SU-DHL-6 (cell line): Measurements from ENCODE around the gene VWC2L.

ENCODE experiments used
- H2AFZ ChIP-seq: fragments of 200-600 bp; sonication (generic); 2 replicates; pipeline ENCODE4 v1.6.1; 2014; ENCODE audit warnings: low read depth, mild to moderate bottlenecking, moderate library complexity, mixed read lengths, antibody characterized with exemption, low read length; ENCODE audit not compliant: severe bottlenecking
- H3F3A ChIP-seq: fragments of 200-600 bp; shearing (Covaris generic); 2 replicates; pipeline ENCODE4 v1.6.0; 2016; ENCODE audit warnings: antibody characterized with exemption, mild to moderate bottlenecking; ENCODE audit not compliant: insufficient read depth
- H3K27ac ChIP-seq: fragments of 200-600 bp; sonication (generic); 2 replicates; pipeline ENCODE4 v1.5.1; 2016; ENCODE audit warnings: low read depth, mild to moderate bottlenecking, low read length, moderate library complexity, mixed read lengths
- H3K27me3 ChIP-seq: fragments of 200-600 bp; sonication (generic), shearing (Covaris generic); 2 replicates; pipeline ENCODE4 v1.6.0; 2014; ENCODE audit warnings: mild to moderate bottlenecking, low read length
- H3K36me3 ChIP-seq: fragments of 200-600 bp; sonication (generic); 2 replicates; pipeline ENCODE4 v1.6.1; 2014; ENCODE audit warnings: mild to moderate bottlenecking, low read length, mixed read lengths
- H3K4me2 ChIP-seq: fragments of 300-600, 200-600 bp; shearing (Covaris generic), sonication (generic); 2 replicates; pipeline ENCODE4 v1.6.0; 2014; ENCODE audit warnings: low read length, low read depth, mild to moderate bottlenecking; ENCODE audit not compliant: poor library complexity, severe bottlenecking
- H3K4me3 ChIP-seq: fragments of 200-600 bp; sonication (generic); 2 replicates; pipeline ENCODE4 v1.5.1; 2014; ENCODE audit warnings: antibody characterized with exemption, low read length, mild to moderate bottlenecking, mixed read lengths; ENCODE audit not compliant: insufficient read depth, poor library complexity, severe bottlenecking
- H3K79me2 ChIP-seq: fragments of 200-600 bp; sonication (generic); 2 replicates; pipeline ENCODE4 v1.6.1; 2014; ENCODE audit warnings: mild to moderate bottlenecking, low read length, moderate library complexity; ENCODE audit not compliant: insufficient read depth
- H3K9ac ChIP-seq: fragments of 200-600 bp; sonication (generic); 2 replicates; pipeline ENCODE4 v1.7.0; 2014; ENCODE audit warnings: mild to moderate bottlenecking, low read length
- H3K9me2 ChIP-seq: fragments of 200-600 bp; sonication (generic); replicated peaks from 2 replicates; pipeline ENCODE4 v1.6.1; 2014; ENCODE audit warnings: low read length; ENCODE audit not compliant: insufficient read depth
- H3K9me3 ChIP-seq: fragments of 200-600 bp; sonication (generic); 2 replicates; pipeline ENCODE4 v1.6.1; 2014; ENCODE audit warnings: low read length, mixed read lengths; ENCODE audit not compliant: insufficient read depth
- H4K20me1 ChIP-seq: fragments of 200-600 bp; sonication (generic); 2 replicates; pipeline ENCODE4 v1.6.1; 2014; ENCODE audit warnings: low read depth, mild to moderate bottlenecking, antibody characterized with exemption, low read length, moderate library complexity, mixed read lengths
- EZH2phosphoT487 ChIP-seq: fragments of 200-600 bp; sonication (generic), shearing (Covaris generic); conservative IDR thresholded peaks from 2 replicates; pipeline ENCODE4 v1.6.1; 2018; ENCODE audit warnings: mild to moderate bottlenecking, antibody characterized with exemption, low read length, moderate library complexity, mixed read lengths
- TF ChIP-seq, protein P1 (sequence below): fragments of 200-600 bp; sonication (generic); IDR thresholded peaks from one replicate; pipeline ENCODE4 v1.5.1; 2017; ENCODE audit warnings: antibody characterized with exemption, mild to moderate bottlenecking, low read length, moderate library complexity; ENCODE audit not compliant: insufficient read depth, poor library complexity, severe bottlenecking

Gene VWC2L

DNA sequence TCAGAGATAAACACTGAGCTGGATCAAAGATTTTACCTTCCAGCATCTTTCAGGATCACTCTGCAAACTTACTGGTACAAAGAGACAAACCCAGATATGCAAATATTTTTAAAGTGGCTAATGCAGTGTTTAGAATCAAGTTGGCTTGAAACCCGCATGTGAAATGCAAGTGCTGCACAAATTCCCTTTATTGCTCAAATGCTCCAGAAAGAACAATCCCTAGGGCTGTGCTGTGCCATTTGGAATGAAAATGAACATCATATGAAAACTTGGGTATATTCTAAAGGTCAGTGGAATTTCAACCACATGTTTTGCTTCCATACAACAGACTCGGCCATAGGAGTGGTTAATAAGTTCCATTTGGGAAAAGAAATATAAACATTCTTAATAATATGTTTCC, 139.1 kb downstream of the VWC2L start:
- H4K20me1 ChIP-seq: no peaks in the 10 kb centered on the region
- H3K27ac ChIP-seq: no peak overlapping the region
- H3K27me3 ChIP-seq: peaks cover 2% of the 10 kb centered on the region; the same call in 1 of the 2 replicates
- no peak overlapping the region for H3K4me2 ChIP-seq
- H3K4me3 ChIP-seq: no peak overlapping the region
- no peaks in the 10 kb centered on the region for H3K36me3 ChIP-seq
- no peaks in the 10 kb centered on the region for H3K79me2 ChIP-seq
- no peak overlapping the region for H2AFZ ChIP-seq
- no peak overlapping the region for H3K9ac ChIP-seq
- H3K9me2 ChIP-seq: 0 out of 2 replicates have a peak, but pooled peaks cover 4% of the 10 kb centered on the region
- TF ChIP-seq, protein P1, sequence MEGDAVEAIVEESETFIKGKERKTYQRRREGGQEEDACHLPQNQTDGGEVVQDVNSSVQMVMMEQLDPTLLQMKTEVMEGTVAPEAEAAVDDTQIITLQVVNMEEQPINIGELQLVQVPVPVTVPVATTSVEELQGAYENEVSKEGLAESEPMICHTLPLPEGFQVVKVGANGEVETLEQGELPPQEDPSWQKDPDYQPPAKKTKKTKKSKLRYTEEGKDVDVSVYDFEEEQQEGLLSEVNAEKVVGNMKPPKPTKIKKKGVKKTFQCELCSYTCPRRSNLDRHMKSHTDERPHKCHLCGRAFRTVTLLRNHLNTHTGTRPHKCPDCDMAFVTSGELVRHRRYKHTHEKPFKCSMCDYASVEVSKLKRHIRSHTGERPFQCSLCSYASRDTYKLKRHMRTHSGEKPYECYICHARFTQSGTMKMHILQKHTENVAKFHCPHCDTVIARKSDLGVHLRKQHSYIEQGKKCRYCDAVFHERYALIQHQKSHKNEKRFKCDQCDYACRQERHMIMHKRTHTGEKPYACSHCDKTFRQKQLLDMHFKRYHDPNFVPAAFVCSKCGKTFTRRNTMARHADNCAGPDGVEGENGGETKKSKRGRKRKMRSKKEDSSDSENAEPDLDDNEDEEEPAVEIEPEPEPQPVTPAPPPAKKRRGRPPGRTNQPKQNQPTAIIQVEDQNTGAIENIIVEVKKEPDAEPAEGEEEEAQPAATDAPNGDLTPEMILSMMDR: no peak
- no peak for TF ChIP-seq EZH2phosphoT487
- no peaks in the 10 kb centered on the region for H3K9me3 ChIP-seq
- H3F3A ChIP-seq: no peaks in the 10 kb centered on the region

DNA sequence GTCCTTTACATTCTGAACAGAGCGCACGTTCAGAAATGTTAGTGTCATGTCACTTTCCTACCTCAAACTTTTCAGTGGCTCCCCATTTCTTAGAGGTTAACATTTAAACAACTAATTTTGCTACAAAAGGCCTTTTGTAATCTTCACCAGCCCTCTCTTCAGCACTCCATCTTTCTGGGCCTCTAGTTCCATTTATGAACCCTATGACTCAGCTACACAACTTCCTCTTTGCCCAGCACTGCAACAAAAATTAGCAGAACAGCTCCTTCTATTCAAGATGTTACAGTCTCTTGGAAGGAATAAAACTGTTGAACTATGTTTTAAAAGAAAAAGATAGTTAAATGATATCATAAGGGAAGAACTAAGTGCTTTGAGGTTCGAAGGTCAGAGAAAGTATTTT, 139.9 kb downstream of the VWC2L start:
- TF ChIP-seq, protein P1: no peak
- no peak for TF ChIP-seq EZH2phosphoT487
- H4K20me1 ChIP-seq: no peaks in the 10 kb centered on the region
- H3K36me3 ChIP-seq: no peaks in the 10 kb centered on the region
- H3K9me3 ChIP-seq: no peaks in the 10 kb centered on the region
- peaks cover 2% of the 10 kb centered on the region; the same call in 1 of the 2 replicates for H3K27me3 ChIP-seq
- H3K4me2 ChIP-seq: no peak overlapping the region
- no peak overlapping the region for H2AFZ ChIP-seq
- no peaks in the 10 kb centered on the region for H3F3A ChIP-seq
- no peak overlapping the region for H3K9ac ChIP-seq
- H3K27ac ChIP-seq: no peak overlapping the region
- H3K4me3 ChIP-seq: no peak overlapping the region
- H3K79me2 ChIP-seq: no peaks in the 10 kb centered on the region
- 0 out of 2 replicates have a peak, but pooled peaks cover 4% of the 10 kb centered on the region for H3K9me2 ChIP-seq

DNA sequence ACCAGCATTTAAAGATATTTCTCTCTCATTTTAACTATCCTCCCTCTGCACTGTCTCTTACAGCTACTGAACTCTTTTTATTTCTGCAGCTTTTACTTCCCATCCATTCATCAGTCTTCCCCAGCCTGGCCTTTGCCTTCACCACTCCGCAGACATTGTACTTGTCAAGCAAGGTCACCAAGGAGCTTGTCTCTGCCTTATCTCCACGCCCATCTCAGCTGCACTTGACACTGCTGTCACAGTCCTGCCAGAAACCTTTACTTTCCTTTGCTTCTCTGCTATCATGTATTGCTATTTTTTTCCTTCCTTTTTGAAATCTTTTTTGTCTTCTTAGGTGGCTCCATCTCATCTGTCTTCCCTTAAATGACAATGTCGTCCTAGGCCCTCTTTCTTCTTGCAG, 147.0 kb downstream of the VWC2L start:
- Histone ChIP-seq H3K79me2 (no peaks in the 10 kb centered on the region), H3K9me3 (no peaks in the 10 kb centered on the region), H3K27ac (no peak overlapping the region), H4K20me1 (no peaks in the 10 kb centered on the region), H3K9me2 (no peaks in the 10 kb centered on the region), H3K36me3 (no peaks in the 10 kb centered on the region), H3K4me3 (no peak overlapping the region), H3K27me3 (no peaks in the 10 kb centered on the region), H3K9ac (no peak overlapping the region), H3K4me2 (no peak overlapping the region), H2AFZ (no peak overlapping the region), H3F3A (no peaks in the 10 kb centered on the region)
- TF ChIP-seq EZH2phosphoT487: no peak

DNA sequence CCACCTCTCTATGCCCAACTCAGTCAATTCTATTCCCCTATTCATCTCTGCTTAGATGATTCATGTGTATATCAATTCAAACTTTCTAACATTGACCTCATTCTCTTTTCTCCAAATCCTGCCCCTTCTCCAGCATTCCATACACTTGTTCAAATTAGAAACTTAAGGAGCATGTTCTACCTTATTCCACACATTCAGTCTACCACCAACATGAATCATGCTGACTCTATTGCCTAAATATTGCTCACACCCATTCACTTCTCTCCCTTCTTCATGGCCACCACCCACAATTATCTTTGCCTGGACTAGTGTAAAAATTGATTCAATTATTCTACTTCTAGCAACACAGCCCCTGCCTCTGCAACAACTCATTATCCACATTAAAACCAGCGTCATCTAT, 147.5 kb downstream of the VWC2L start:
- no peak overlapping the region for H3K9ac ChIP-seq
- H2AFZ ChIP-seq: no peak overlapping the region
- H3K27me3 ChIP-seq: no peaks in the 10 kb centered on the region
- H3K79me2 ChIP-seq: no peaks in the 10 kb centered on the region
- no peaks in the 10 kb centered on the region for H3K9me2 ChIP-seq
- H3K9me3 ChIP-seq: no peaks in the 10 kb centered on the region
- no peaks in the 10 kb centered on the region for H3K36me3 ChIP-seq
- no peaks in the 10 kb centered on the region for H4K20me1 ChIP-seq
- H3F3A ChIP-seq: no peaks in the 10 kb centered on the region
- no peak overlapping the region for H3K4me2 ChIP-seq
- no peak overlapping the region for H3K4me3 ChIP-seq
- TF ChIP-seq, protein P1: no peak
- no peak for TF ChIP-seq EZH2phosphoT487
- no peak overlapping the region for H3K27ac ChIP-seq
